GM12878 (cell line): ENCODE data around the gene SORCS1. TPM values are rescaled to one million over a fixed set of nuclear protein-coding genes. Genes with fewer than 3 reads are reported as not detected.

ENCODE experiments used
- ATAC-seq: fragments of 200-7000 bp; cut with Tn5 transposase; 3 replicates; pipeline ENCODE4 v1.9.1; 2020; ENCODE audit warnings: mild to moderate bottlenecking, moderate library complexity
- BruUV-seq: library from RNA; stranded (reverse); fragments of 400-500 nt; replicated peaks from 2 replicates; lab custom pipeline; 2021; lab: Mats Ljungman, UMichigan
- CTCF ChIA-PET: fragments of 300-600 bp; sonication (Branson Sonifier 250); formaldehyde crosslinking; extraction: SDS; loops from one replicate; lab custom pipeline; 2021; ENCODE audit warnings: inconsistent platforms; lab: Yijun Ruan, JAX
- POLR2A ChIA-PET: fragments of 350-600 bp; formaldehyde crosslinking; extraction: SDS; loops from one replicate; lab custom pipeline; 2021; ENCODE audit warnings: inconsistent platforms; lab: Charles Lee
- RAD21 ChIA-PET: fragments of 300-600 bp; sonication (Branson Sonifier 250); formaldehyde crosslinking; loops from one replicate; lab custom pipeline; 2023; ENCODE audit warnings: antibody characterized with exemption; ENCODE audit not compliant: unreplicated experiment; lab: Charles Lee
- SMC1A ChIA-PET: fragments of 300-600 bp; sonication (Branson Sonifier 250); formaldehyde crosslinking; loops from one replicate; lab custom pipeline; 2023; ENCODE audit not compliant: unreplicated experiment, uncharacterized antibody; lab: Charles Lee
- DNase-seq: peaks from one replicate; pipeline ENCODE4 v3.0.0-alpha.2; 2011; ENCODE audit warnings: low read depth, low spot score
- FAIRE-seq: peaks from 3 replicates; lab custom pipeline; 2011; peaks lifted over from hg19 to GRCh38; lab: Jason Lieb, UNC
- H2AFZ ChIP-seq: 2 replicates; pipeline ENCODE4 v1.6.0; 2011; ENCODE audit warnings: low read depth, low read length, control low read depth; ENCODE audit not compliant: control insufficient read depth
- H3K27ac ChIP-seq: 2 replicates; pipeline ENCODE4 v1.5.1; 2011; ENCODE audit warnings: control low read depth; ENCODE audit not compliant: control insufficient read depth, insufficient read depth
- H3K27me3 ChIP-seq, 2 experiments: replicated peaks in 1 of 2; 2 replicates each; pipeline versions ENCODE4 v1.6.0 to v1.6.1; 2011; ENCODE audit warnings: low read length in 1 of 2; ENCODE audit not compliant: control insufficient read depth in 2 of 2, insufficient read depth in 2 of 2
- H3K36me3 ChIP-seq, 2 experiments: 2 replicates each; pipeline ENCODE4 v1.5.1; 2011; ENCODE audit warnings: low read length in 1 of 2; ENCODE audit not compliant: control insufficient read depth in 2 of 2, insufficient read depth in 2 of 2
- H3K4me1 ChIP-seq: 2 replicates; pipeline ENCODE4 v1.6.1; 2011; ENCODE audit warnings: mild to moderate bottlenecking, low read length, moderate library complexity, mixed read lengths; ENCODE audit not compliant: control insufficient read depth, insufficient read depth
- H3K4me2 ChIP-seq: 2 replicates; pipeline ENCODE4 v1.6.0; 2011; ENCODE audit warnings: control low read depth; ENCODE audit not compliant: control insufficient read depth, insufficient read depth
- H3K4me3 ChIP-seq: fragments of 200-600 bp; sonication (generic); 2 replicates; pipeline ENCODE4 v1.5.1; 2016
- H3K79me2 ChIP-seq: 2 replicates; pipeline ENCODE4 v1.6.0; 2011; ENCODE audit warnings: low read length; ENCODE audit not compliant: control insufficient read depth, insufficient read depth
- H3K9ac ChIP-seq: 2 replicates; pipeline ENCODE4 v1.8.0; 2011; ENCODE audit warnings: low read length, control low read depth, mixed read lengths; ENCODE audit not compliant: control insufficient read depth, insufficient read depth
- H3K9me3 ChIP-seq: replicated peaks from 3 replicates; pipeline ENCODE4 v1.5.1; 2011; ENCODE audit warnings: mild to moderate bottlenecking, low read length; ENCODE audit not compliant: control insufficient read depth, insufficient read depth
- H4K20me1 ChIP-seq: 2 replicates; pipeline ENCODE4 v1.6.0; 2011; ENCODE audit not compliant: control insufficient read depth, insufficient read depth
- BACH1 ChIP-seq: fragments of 450-650 bp; IDR thresholded peaks from 2 replicates; pipeline ENCODE4 v1.6.1; 2017; ENCODE audit warnings: mild to moderate bottlenecking, borderline replicate concordance
- BHLHE40 ChIP-seq, 2 experiments: fragments of 450-650 bp in 1 of 2; IDR thresholded peaks; 2 replicates each; pipeline ENCODE4 v1.6.1; 2011 to 2017; ENCODE audit warnings: low read depth in 2 of 2, borderline replicate concordance in 1 of 2, improper control_type of control experiment in 1 of 2, low read length in 1 of 2, mild to moderate bottlenecking in 1 of 2
- CHD1 ChIP-seq: IDR thresholded peaks from 2 replicates; pipeline ENCODE4 v1.6.1; 2012; ENCODE audit warnings: low read depth, low read length, improper control_type of control experiment
- CHD2 ChIP-seq: IDR thresholded peaks from 2 replicates; pipeline ENCODE4 v1.6.1; 2011; ENCODE audit warnings: low read depth, low read length, improper control_type of control experiment, borderline replicate concordance
- CREM ChIP-seq: IDR thresholded peaks from 2 replicates; pipeline ENCODE4 v1.6.1; 2014; ENCODE audit warnings: antibody characterized with exemption, low read depth
- FOS ChIP-seq: IDR thresholded peaks from 3 replicates; pipeline ENCODE4 v1.6.1; 2011; ENCODE audit warnings: borderline replicate concordance; ENCODE audit not compliant: insufficient read length; ENCODE audit errors: extremely low read depth
- FOXM1 ChIP-seq: IDR thresholded peaks from 2 replicates; pipeline ENCODE4 v1.6.1; 2012; ENCODE audit warnings: low read depth, mild to moderate bottlenecking, inconsistent platforms, low read length, moderate library complexity
- IRF4 ChIP-seq: IDR thresholded peaks from 2 replicates; pipeline ENCODE4 v1.6.1; 2011; ENCODE audit warnings: low read depth, low read length
- MAX ChIP-seq: IDR thresholded peaks from 2 replicates; pipeline ENCODE4 v1.6.1; 2012; ENCODE audit warnings: low read depth, low read length, improper control_type of control experiment
- MTA3 ChIP-seq: IDR thresholded peaks from 2 replicates; pipeline ENCODE4 v1.6.1; 2012; ENCODE audit warnings: low read length, inconsistent platforms, borderline replicate concordance
- MXI1 ChIP-seq: fragments of 150-350 bp; IDR thresholded peaks from 2 replicates; pipeline ENCODE4 v1.6.1; 2011; ENCODE audit warnings: low read depth, mild to moderate bottlenecking, inconsistent platforms, low read length, improper control_type of control experiment
- MYC ChIP-seq: IDR thresholded peaks from 2 replicates; pipeline ENCODE4 v1.6.1; 2011; ENCODE audit warnings: mild to moderate bottlenecking, low read length, moderate library complexity, inconsistent platforms; ENCODE audit not compliant: insufficient read depth, insufficient replicate concordance, insufficient read length, severe bottlenecking
- NFYA ChIP-seq: IDR thresholded peaks from 2 replicates; pipeline ENCODE4 v1.6.1; 2011; ENCODE audit warnings: low read depth, mild to moderate bottlenecking, low read length, improper control_type of control experiment, borderline replicate concordance
- POU2F2 ChIP-seq: IDR thresholded peaks from 3 replicates; pipeline ENCODE4 v1.6.1; 2011; ENCODE audit warnings: low read depth, mild to moderate bottlenecking, low read length, borderline replicate concordance
- SMARCA5 ChIP-seq: fragments of 450-650 bp; IDR thresholded peaks from 2 replicates; pipeline ENCODE4 v1.6.1; 2017; ENCODE audit warnings: mild to moderate bottlenecking
- STAT3 ChIP-seq: IDR thresholded peaks from 2 replicates; pipeline ENCODE4 v1.6.1; 2011; ENCODE audit warnings: low read depth, low read length, improper control_type of control experiment
- SUPT20H ChIP-seq: IDR thresholded peaks from 2 replicates; pipeline ENCODE4 v1.6.1; 2011; ENCODE audit warnings: low read depth, mild to moderate bottlenecking, low read length, moderate library complexity, borderline replicate concordance; ENCODE audit not compliant: control insufficient read depth
- TARDBP ChIP-seq: IDR thresholded peaks from 2 replicates; pipeline ENCODE4 v1.6.1; 2016; ENCODE audit warnings: borderline replicate concordance
- TCF7 ChIP-seq: IDR thresholded peaks from 2 replicates; pipeline ENCODE4 v1.6.1; 2014; ENCODE audit warnings: antibody characterized with exemption, borderline replicate concordance
- ZNF274 ChIP-seq: IDR thresholded peaks from one replicate; pipeline ENCODE4 v1.8.0; 2011; ENCODE audit not compliant: insufficient read length, insufficient read depth
- ZNF622 ChIP-seq: fragments of 450-650 bp; IDR thresholded peaks from 2 replicates; pipeline ENCODE4 v1.6.1; 2017; ENCODE audit warnings: mild to moderate bottlenecking, inconsistent platforms
- WGBS: methylation state at CpG from one replicate; pipeline ENCODE4 v1.1.6; 2016; ENCODE audit warnings: low lambda C conversion rate; ENCODE audit not compliant: insufficient replicate concordance, insufficient coverage; ENCODE audit errors: missing lambda C conversion rate; 5-methylcytosine and 5-hydroxymethylcytosine counted together
- in situ Hi-C: fragments of 300-500 bp; cut with MboI; formaldehyde crosslinking; loops from 9 replicates; pipeline ENCODE4 v1.14.3; 2018; ENCODE audit warnings: mixed read lengths
- intact Hi-C: fragments of 100-400 bp; cut with micrococcal nuclease; formaldehyde crosslinking; loops from one replicate; pipeline ENCODE4 v1.14.2; 2022; ENCODE audit not compliant: unreplicated experiment
- polyA plus RNA-seq, 11 experiments: library from polyadenylated mRNA; depleted of rRNA in 4 of 11; unstranded in 6 of 11; stranded (reverse) in 5 of 11; fragments of >200 nt; fragmentation: Nextera tagmentation in 4 of 11; fragmentation: Illumina TruSeq in 1 of 11; extraction: Ambion mirVana in 4 of 11; extraction: Trizol in 1 of 11; gene quantifications; 1 replicate in 1 of 11; 2 replicates in 10 of 11; pipeline versions ENCODE4 v1.2.1 to v1.2.3, GENCODE V29; 2011 to 2016; ENCODE audit warnings: inconsistent platforms in 2 of 11, missing spikeins in 2 of 11, low read depth in 1 of 11
- total RNA-seq, 4 experiments: library from RNA; depleted of rRNA in 3 of 4; stranded (reverse); fragments of >200 nt in 3 of 4; fragmentation: Illumina TruSeq in 1 of 4; extraction: Trizol in 1 of 4; gene quantifications; 2 replicates each; pipeline versions ENCODE4 v1.2.1 to v1.2.3, GENCODE V29; 2013 to 2021
- TF ChIP-seq, protein P1 (sequence below): IDR thresholded peaks from 2 replicates; pipeline ENCODE4 v1.6.1; 2012; ENCODE audit warnings: low read length, inconsistent platforms
- TF ChIP-seq, protein P2 (sequence below): IDR thresholded peaks from 2 replicates; pipeline ENCODE4 v1.6.1; 2012; ENCODE audit warnings: low read depth, low read length, improper control_type of control experiment

The SORCS1 gene
- total and polyA plus RNA-seq, 10 of the 15 experiments (the other 5 are each of a cell fraction or from before 2014, with no cell fraction given) = 0.02 to 9.6 (median 0.06) TPM; not detected in 3

DNA sequence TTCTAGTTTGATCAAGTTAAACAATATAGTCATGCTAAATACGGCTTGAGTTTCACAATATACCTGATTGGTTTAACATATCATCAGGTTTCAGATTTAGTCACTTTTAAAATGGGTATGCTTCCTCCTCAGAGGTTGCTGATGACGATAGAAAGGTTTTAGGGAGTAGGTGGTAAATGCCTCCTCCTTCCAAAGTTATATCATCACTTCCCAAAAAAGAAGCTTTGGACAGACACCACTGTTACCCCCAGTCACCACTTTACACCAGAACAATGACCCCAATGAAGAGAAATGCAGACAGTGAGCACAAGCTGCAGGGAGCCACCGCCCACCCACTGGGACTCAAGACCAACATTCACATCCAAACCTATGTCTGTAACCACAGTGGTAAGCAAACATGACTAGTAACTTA lies 244.6 kb downstream of the SORCS1 start (continued):
- no peak for TF ChIP-seq SMARCA5
- TF ChIP-seq IRF4 = no peak
- no peak for TF ChIP-seq POU2F2
- peak; percentile 28; the same call in 1 of the 2 replicates for TF ChIP-seq CREM
- TF ChIP-seq MXI1 = no peak
- no peak for TF ChIP-seq MYC
- TF ChIP-seq BACH1 = no peak
- no peak for TF ChIP-seq TCF7
- TF ChIP-seq FOXM1 = no peak
- no peak for TF ChIP-seq FOS
- TF ChIP-seq MAX = no peak

DNA sequence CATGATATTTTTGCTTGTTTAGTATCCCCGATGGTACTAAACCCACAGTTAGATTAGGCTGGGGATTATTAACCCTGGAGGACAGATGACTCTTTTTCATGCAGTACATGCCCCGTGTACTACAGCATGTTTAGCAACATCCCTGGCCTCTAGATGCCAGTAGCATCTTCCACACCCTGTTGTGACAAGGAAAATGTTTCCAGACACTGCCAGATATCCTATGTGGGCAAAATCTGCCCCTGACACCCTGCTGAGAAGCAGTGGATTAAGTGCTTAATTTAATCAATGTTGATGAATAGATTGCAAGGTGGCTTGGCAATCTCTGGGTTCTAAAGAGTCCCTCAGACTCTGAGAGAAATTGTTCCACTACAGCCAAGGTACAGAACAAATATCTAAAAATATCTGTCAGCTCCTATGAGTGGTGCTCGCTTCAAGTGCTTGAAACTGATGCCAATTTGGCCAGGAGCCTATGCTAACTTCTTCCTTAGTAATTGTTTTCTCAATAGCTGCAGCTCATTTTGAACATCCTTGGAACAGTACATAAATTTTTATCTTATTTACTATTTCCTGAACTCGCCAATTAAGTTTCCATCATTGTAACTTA lies 247.0 kb downstream of the SORCS1 start:
- Histone ChIP-seq H3K79me2 (no peaks in the 10 kb centered on the region), H3K9ac (no peak overlapping the region), H3K36me3 (no peaks in the 10 kb centered on the region), H4K20me1 (no peaks in the 10 kb centered on the region), H3K27ac (no peak overlapping the region), H3K9me3 (no peaks in the 10 kb centered on the region; the same call in 2 of the 3 replicates), H2AFZ (no peak overlapping the region), H3K4me3 (no peak overlapping the region), H3K27me3 (no peaks in the 10 kb centered on the region), H3K4me1 (peaks cover 17% of the 10 kb centered on the region), H3K4me2 (no peak overlapping the region)
- no peak for DNase-seq
- intact Hi-C loops (no loop called here), in situ Hi-C loops (no loop called here)
- no peak for FAIRE-seq
- CTCF ChIA-PET = no interaction called here
- no TSS peak for BruUV-seq
- SMC1A ChIA-PET = interaction anchor here (0.8 to 4.4 kb wide), 6 partner anchors 10 to 63 kb away, joined by 3 to 15 read pairs (median 5); no protein-coding TSS in a partner anchor
- WGBS = 59% methylated on average over 4 of the region's 4 CpGs
- POLR2A ChIA-PET = interaction anchor here (0.6 kb wide), 1 partner anchor 50 kb away, joined by 3 read pairs; no protein-coding TSS in a partner anchor
- no peak for ATAC-seq
- RAD21 ChIA-PET = interaction anchor here (1.3 kb wide), 1 partner anchor 51 kb away, joined by 4 read pairs; no protein-coding TSS in a partner anchor
- TF ChIP-seq, protein P1, sequence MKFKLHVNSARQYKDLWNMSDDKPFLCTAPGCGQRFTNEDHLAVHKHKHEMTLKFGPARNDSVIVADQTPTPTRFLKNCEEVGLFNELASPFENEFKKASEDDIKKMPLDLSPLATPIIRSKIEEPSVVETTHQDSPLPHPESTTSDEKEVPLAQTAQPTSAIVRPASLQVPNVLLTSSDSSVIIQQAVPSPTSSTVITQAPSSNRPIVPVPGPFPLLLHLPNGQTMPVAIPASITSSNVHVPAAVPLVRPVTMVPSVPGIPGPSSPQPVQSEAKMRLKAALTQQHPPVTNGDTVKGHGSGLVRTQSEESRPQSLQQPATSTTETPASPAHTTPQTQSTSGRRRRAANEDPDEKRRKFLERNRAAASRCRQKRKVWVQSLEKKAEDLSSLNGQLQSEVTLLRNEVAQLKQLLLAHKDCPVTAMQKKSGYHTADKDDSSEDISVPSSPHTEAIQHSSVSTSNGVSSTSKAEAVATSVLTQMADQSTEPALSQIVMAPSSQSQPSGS = no peak
- no peak for TF ChIP-seq CHD1
- no peak for TF ChIP-seq STAT3
- no peak for TF ChIP-seq NFYA
- no peak for TF ChIP-seq SUPT20H
- TF ChIP-seq TARDBP = no peak
- TF ChIP-seq MTA3 = no peak
- TF ChIP-seq ZNF622 = no peak
- TF ChIP-seq, protein P2, sequence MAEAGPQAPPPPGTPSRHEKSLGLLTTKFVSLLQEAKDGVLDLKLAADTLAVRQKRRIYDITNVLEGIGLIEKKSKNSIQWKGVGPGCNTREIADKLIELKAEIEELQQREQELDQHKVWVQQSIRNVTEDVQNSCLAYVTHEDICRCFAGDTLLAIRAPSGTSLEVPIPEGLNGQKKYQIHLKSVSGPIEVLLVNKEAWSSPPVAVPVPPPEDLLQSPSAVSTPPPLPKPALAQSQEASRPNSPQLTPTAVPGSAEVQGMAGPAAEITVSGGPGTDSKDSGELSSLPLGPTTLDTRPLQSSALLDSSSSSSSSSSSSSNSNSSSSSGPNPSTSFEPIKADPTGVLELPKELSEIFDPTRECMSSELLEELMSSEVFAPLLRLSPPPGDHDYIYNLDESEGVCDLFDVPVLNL = no peak
- no peak for TF ChIP-seq ZNF274
- TF ChIP-seq CHD2 = no peak
- TF ChIP-seq BHLHE40 (IDR thresholded peaks at IDR 0.05; ENCODE audit: borderline replicate concordance in 1 of 2, low read depth in 2 of 2, low read length in 1 of 2) = no peak
